Skin of body (tissue), 2 donors: Measurements from ENCODE around the gene C11orf91. TPM values are rescaled to one million over a fixed set of nuclear protein-coding genes. Genes with fewer than 3 reads are reported as not detected.
A peak's percentile ranks its signal among the peaks of the same experiment; 100 is the strongest.
"Not testable (repeated sequence)": the region's sequence is repeated elsewhere in the genome, so short reads cannot be mapped to it uniquely, and the experiment has no call there.

Experiments
- DNase-seq: peaks from one replicate; lab custom pipeline; 2025; lab: John Stamatoyannopoulos, UW
- total RNA-seq: library from RNA; depleted of rRNA; stranded (reverse); fragments of >200 nt; gene quantifications from one replicate; pipeline ENCODE4 v1.2.3, GENCODE V29; 2014

The C11orf91 gene
- total RNA-seq: not detected

DNA sequence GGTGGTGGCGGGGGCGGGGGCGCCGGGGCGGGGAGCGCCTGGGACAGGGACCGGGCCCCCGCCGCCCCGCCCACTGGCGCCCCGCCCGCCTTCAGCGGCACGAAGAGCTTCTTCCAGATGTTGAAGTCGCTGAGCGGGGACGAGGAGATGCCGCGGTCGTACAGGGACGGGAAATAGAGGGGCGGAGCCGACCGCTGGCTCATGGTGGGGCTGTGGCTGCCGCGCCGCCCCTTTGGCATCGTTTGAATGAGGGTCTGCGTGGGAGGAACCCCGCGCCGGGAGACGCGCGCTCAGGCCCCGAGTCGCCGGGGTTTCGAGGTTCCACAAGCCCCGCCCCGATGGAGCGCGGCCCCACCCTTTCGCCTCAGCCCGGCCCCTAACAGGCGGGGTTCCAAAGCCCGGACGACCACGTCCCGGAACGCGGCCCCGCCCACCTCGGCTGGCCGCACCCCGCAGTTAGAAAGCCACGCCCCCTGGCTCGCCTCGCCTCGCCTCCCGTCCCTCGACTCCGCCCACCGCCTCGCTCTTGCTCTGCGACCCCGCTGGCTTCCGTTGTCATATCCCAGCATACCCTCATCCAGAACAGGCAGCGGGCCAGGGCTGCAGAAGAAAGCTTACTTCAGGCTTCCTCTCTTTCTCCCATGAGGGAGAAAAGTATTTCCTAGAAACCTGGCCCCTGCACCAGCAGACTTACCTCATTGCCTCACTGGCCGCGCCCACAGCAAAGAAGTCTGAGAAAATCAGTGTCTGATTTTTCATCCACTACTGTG lies at the start of gene C11orf91:
TSS of gene C11orf91 (minus strand) at position 325 of the 770 bp plus-strand sequence. CDS start at position 239, 86 bp downstream.
- peak; percentile 97 for DNase-seq

DNA sequence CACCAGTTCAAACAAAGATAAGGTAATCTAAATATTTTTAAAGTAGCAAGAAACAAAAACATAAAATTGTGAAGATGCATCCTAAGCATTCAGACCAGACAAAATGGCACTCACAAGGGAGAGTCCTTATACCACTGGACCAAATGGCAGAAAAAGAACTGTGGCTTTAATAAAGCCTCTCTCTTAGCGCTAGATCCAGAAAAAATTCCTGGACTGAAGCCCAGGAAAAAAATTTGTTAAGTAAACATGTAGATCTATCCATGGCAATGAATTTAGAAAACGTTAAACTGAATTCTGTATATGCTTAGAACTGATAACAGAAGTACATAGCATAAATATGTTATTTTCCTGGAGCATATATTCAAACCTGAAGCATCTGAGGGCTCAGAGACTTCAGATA lies 47.4 kb upstream of the C11orf91 start:
- peak; percentile 7 for DNase-seq

GRCh38 chr11:33743291-33743690 lies 42.7 kb upstream of the C11orf91 start:
- no peak for DNase-seq

DNA sequence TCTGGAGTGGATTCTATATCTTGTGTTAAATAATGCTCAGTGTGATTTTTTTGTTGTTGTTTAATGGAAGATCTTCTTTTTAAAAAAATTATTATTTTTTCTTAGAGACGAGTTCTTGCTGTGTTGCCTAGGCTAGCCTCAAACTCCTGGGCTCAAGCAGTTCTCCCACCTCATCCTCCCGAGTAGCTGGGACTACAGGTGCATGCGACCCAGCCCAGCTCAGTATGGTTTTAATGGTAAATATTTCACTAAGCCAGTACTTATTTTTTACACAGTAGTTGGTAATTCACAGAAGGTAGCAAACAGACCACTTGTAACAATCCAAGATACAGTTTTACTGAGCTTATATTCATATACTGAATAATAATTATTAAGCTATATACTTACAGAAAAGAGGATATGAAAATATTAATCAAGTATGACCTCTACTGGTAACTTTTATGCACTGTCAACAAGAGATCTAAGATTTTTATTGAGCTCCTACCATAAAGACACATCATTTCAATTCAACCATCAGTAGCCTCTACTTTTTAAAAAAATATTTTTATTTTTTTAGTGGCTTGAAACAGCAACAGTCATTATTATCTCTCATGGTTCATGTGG lies 41.7 kb upstream of the C11orf91 start:
- no peak for DNase-seq

GRCh38 chr11:33741806-33742205 lies 41.2 kb upstream of the C11orf91 start:
- no peak for DNase-seq

GRCh38 chr11:33737362-33737821 lies 36.8 kb upstream of the C11orf91 start:
- DNase-seq: peak; percentile 38

GRCh38 chr11:33736148-33736812 lies 35.7 kb upstream of the C11orf91 start, which contains the start of gene CD59:
Gene CD59 (minus strand): TSS chr11:33736423. CDS start chr11:33722445, 13,978 bp downstream.
- peak; percentile 71 for DNase-seq

- no peak for DNase-seq
Measured at GRCh38 chr11:33735271-33736147, 34.9 kb upstream of the C11orf91 start.

GRCh38 chr11:33734441-33735270 lies 34.0 kb upstream of the C11orf91 start:
- DNase-seq: no peak

- no peak for DNase-seq
Measured at GRCh38 chr11:33733980-33734379, 33.4 kb upstream of the C11orf91 start.

GRCh38 chr11:33731723-33732531 lies 31.3 kb upstream of the C11orf91 start:
- DNase-seq: no peak

GRCh38 chr11:33730716-33731115 lies 30.1 kb upstream of the C11orf91 start:
- no peak for DNase-seq

DNA sequence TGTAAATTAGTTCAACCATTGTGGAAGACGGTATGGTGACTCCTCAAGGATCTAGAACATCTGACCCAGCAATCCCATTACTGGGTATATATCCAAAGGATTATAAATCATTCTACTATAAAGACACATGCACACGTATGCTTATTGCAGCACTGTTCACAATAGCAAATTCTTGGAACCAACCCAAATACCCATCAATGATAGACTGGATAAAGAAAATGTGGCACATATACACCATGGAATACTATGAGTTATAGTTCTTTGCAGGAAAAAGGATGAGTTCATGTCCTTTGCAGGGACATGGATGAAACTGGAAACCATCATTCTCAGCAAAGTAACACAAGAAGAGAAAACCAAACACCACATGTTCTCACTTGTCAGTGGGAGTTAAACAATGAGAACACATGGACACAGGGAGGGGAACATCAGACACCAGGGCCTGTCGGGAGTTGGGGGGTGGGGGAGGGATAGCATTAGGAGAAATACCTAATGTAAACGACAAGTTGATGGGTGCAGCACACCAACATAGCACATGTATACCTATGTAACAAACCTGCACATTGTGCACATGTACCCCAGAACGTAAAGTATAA lies 28.5 kb upstream of the C11orf91 start:
- DNase-seq: not testable (repeated sequence)

DNA sequence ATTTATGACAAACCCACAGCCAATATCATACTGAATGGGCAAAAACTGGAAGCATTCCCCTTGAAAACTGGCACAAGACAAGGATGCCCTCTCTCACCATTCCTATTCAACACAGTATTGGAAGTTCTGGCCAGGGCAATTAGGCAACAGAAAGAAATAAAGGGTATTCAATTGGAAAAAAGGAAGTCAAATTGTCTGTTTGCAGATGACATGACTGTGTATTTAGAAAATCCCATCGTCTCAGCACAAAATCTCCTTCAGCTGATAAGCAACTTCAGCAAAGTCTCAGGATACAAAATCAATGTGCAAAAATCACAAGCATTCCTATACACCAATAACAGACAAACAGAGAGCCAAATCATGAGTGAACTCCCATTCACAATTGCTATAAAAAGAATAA lies 26.9 kb upstream of the C11orf91 start:
- DNase-seq: not testable (repeated sequence)

GRCh38 chr11:33725496-33725895 lies 24.9 kb upstream of the C11orf91 start:
- DNase-seq: no peak

DNA sequence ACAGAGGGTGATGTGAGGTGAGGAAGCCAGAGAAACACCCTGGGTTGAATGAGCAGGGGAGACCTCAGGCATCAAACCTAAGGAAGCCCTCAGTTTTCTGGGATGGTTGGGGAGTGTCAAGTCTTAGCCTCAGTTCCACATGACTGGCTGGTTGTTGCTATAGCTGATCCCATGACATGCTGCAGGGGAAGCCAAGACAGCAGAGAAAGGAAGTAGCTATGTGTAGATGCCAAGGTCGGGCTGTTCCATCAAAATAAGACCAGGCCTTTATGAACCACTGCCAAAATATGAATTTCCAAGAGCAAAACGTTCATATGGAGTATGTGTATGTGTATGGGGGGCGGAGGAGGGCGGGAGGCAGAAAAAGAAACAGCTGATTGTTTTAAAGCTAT lies 24.0 kb upstream of the C11orf91 start:
- DNase-seq: peak; percentile 63

- DNase-seq: no peak
Measured at GRCh38 chr11:33723238-33723881, 22.7 kb upstream of the C11orf91 start.

DNA sequence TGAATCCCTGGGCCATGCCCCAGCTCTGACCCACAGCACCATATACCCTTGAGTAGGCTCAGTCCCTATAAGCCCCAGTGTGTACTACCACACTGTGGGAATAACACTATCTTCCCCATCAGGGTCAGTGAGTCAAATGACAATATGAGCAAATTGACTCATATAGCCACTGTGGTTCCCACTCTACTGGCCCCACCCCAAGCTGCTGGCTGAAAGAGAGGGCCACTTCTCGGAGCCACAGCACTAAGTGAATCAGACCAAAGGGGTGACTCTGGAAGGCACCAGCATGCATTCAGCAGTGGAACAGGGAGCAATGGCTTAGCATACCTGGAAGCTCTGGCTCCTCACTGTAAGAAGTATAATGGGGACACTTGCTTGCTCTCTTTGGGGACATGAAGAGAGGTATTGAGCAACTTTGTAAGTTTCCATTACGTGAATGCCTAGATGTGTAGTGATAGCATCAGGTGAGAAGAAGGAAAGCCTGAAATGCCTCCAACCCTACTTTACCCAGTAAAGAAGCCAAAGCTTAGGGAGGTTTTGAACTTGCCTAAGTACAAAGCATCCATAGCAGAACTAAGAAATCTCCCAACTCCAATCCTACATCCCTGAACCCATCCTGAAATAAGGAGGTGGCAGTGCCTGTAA lies 22.1 kb upstream of the C11orf91 start:
- no peak for DNase-seq
